ENCODE measurements around the gene MISP3. TPM values are rescaled to one million over a fixed set of nuclear protein-coding genes. Genes with fewer than 3 reads are reported as not detected.

MISP3 gene
- total and polyA plus RNA-seq, 2 donors = 0.94 to 2.9 TPM

DNA sequence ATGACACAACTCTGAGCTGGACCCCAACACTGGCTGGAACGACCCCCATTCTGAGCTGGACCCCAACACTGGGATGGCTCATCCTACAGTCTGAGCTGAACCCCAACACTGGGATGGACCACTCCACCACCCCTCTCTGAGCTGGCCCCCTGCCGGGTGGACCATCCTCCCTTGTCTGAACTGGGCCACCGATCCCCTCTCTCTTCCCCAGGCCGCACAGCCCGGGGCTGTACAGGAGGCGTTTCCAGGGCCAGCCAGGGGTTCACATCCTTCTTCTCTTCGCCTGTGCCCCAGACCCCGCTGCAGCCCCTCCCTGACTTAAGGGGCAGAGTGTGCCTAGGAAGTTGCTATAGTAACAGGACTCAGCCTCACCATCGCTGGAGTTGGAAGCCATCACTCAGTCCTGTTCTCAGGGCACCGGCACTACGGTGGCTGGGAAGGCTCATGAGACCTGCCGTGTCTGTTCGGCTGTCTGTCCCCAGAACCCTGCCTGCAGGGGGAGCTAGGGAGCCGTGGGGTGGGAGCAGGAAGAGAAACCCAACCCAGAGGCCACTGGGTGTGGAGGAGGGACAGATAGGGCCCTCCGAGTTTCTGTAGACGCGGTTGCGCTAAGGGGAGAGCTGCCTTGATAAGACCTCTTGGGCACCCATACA is 41.3 kb downstream of the MISP3 start:
- H3K9me3 ChIP-seq (ENCODE audit: control insufficient read depth in 2 of 2, insufficient read depth in 1 of 2, low read length in 1 of 2) = no peaks in the 10 kb centered on the region
- no peak overlapping the region for H3K27ac ChIP-seq (ENCODE audit: low read depth in 1 of 2, low read length in 1 of 2)
- DNase-seq (ENCODE audit: low read depth in 6 of 9, low spot score in 9 of 9) = no peak
- 97% methylated on average over 18 of the region's 18 CpGs for WGBS
- H3K4me1 ChIP-seq (ENCODE audit: control insufficient read depth in 2 of 2, insufficient read depth in 2 of 2, low read length in 2 of 2) = peaks cover 11 to 62% of the 10 kb centered on the region in 2 donors
- H3K4me3 ChIP-seq (ENCODE audit: low read length in 2 of 2) = no peak overlapping the region
- no peaks in the 10 kb centered on the region for H3K27me3 ChIP-seq (ENCODE audit: control insufficient read depth in 2 of 2, insufficient read depth in 1 of 2, low read length in 1 of 2)
- H3K36me3 ChIP-seq (ENCODE audit: control insufficient read depth in 2 of 2, insufficient read depth in 2 of 2, low read length in 1 of 2) = peaks cover 0 to 3% of the 10 kb centered on the region in 2 donors

DNA sequence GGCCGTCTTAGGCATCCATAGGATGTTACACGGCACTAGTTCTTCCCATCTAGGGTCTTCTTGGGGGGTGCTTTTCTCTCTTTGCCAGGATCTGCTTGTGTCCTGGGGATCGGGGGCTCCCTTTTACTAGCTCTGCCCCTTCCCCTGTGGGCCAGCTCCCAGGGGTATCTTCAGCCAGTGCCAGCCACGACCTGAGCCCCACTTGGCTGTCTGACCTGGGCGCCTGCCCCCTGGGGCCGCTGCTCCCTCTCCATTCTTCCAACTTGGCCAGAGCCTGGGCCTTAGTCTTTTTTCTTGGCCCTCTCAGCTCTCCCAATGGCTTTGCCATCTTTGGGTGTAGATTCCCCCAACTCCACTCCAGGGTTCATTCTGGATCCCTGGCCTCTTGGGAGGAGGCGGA is 41.9 kb downstream of the MISP3 start:
- Histone ChIP-seq H3K4me3 (ENCODE audit: low read length in 2 of 2) (no peak overlapping the region), H3K27me3 (ENCODE audit: control insufficient read depth in 2 of 2, insufficient read depth in 1 of 2, low read length in 1 of 2) (no peaks in the 10 kb centered on the region), H3K9me3 (ENCODE audit: control insufficient read depth in 2 of 2, insufficient read depth in 1 of 2, low read length in 1 of 2) (no peaks in the 10 kb centered on the region), H3K4me1 (ENCODE audit: control insufficient read depth in 2 of 2, insufficient read depth in 2 of 2, low read length in 2 of 2) (peaks cover 11 to 63% of the 10 kb centered on the region in 2 donors), H3K27ac (ENCODE audit: low read depth in 1 of 2, low read length in 1 of 2) (peak overlapping the region in 1 of 2 donors; percentile 9), H3K36me3 (ENCODE audit: control insufficient read depth in 2 of 2, insufficient read depth in 2 of 2, low read length in 1 of 2) (peaks cover 0 to 3% of the 10 kb centered on the region in 2 donors)
- WGBS = 96% methylated on average over 7 of the region's 7 CpGs
- DNase-seq (ENCODE audit: low read depth in 6 of 9, low spot score in 9 of 9) = no peak

DNA sequence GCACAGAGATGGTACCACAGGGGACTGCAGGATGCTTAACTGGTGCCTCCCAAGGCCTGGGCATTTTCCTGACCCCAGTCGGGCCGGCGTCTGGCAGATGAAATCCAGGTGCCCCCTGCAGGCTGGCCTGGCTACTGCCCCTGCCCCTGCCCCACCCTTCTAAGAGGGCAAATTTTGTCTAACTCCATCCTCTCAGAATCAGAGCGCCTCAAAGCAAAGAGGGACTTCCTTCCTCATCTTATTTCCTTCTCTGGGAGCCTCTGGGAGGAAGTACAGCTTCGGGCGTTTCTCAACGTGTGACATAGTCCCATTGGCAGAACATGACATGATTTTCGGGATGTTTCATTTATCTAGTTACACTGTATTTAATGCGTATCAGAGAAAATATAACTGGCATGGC is 42.3 kb downstream of the MISP3 start:
- H3K27ac ChIP-seq (ENCODE audit: low read depth in 1 of 2, low read length in 1 of 2) = peak overlapping the region in 1 of 2 donors; percentile 9
- H3K9me3 ChIP-seq (ENCODE audit: control insufficient read depth in 2 of 2, insufficient read depth in 1 of 2, low read length in 1 of 2) = no peaks in the 10 kb centered on the region
- no peaks in the 10 kb centered on the region for H3K27me3 ChIP-seq (ENCODE audit: control insufficient read depth in 2 of 2, insufficient read depth in 1 of 2, low read length in 1 of 2)
- 30% methylated on average over 9 of the region's 9 CpGs for WGBS
- peaks cover 11 to 63% of the 10 kb centered on the region in 2 donors for H3K4me1 ChIP-seq (ENCODE audit: control insufficient read depth in 2 of 2, insufficient read depth in 2 of 2, low read length in 2 of 2)
- peaks cover 0 to 3% of the 10 kb centered on the region in 2 donors for H3K36me3 ChIP-seq (ENCODE audit: control insufficient read depth in 2 of 2, insufficient read depth in 2 of 2, low read length in 1 of 2)
- no peak overlapping the region for H3K4me3 ChIP-seq (ENCODE audit: low read length in 2 of 2)
- DNase-seq (ENCODE audit: low read depth in 6 of 9, low spot score in 9 of 9) = no peak

DNA sequence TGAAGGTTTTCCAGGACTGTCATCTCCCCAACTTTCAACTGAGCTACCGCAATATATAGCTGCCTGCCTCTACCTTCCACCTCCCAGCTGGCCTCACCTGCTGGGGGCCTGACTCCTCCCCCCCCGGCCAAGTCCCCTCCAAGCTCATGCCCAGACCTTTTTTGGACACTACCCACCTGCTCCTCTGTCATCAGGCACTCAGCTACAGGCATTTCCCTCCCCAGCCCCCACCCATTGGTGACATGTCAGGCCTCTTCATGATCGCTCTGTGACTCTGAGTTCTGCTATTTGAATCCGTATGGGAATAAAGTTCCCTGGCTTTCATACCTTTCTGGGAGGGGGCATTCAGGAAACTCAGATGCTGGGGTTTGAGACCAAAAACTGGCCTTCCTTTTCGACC is 43.2 kb downstream of the MISP3 start:
- Histone ChIP-seq H3K4me1 (ENCODE audit: control insufficient read depth in 2 of 2, insufficient read depth in 2 of 2, low read length in 2 of 2) (peaks cover 11 to 63% of the 10 kb centered on the region in 2 donors), H3K36me3 (ENCODE audit: control insufficient read depth in 2 of 2, insufficient read depth in 2 of 2, low read length in 1 of 2) (peaks cover 0 to 3% of the 10 kb centered on the region in 2 donors), H3K27ac (ENCODE audit: low read depth in 1 of 2, low read length in 1 of 2) (no peak overlapping the region), H3K27me3 (ENCODE audit: control insufficient read depth in 2 of 2, insufficient read depth in 1 of 2, low read length in 1 of 2) (no peaks in the 10 kb centered on the region), H3K9me3 (ENCODE audit: control insufficient read depth in 2 of 2, insufficient read depth in 1 of 2, low read length in 1 of 2) (no peaks in the 10 kb centered on the region), H3K4me3 (ENCODE audit: low read length in 2 of 2) (no peak overlapping the region)
- no peak for DNase-seq (ENCODE audit: low read depth in 6 of 9, low spot score in 9 of 9)
- 96% methylated on average over 5 of the region's 5 CpGs for WGBS

DNA sequence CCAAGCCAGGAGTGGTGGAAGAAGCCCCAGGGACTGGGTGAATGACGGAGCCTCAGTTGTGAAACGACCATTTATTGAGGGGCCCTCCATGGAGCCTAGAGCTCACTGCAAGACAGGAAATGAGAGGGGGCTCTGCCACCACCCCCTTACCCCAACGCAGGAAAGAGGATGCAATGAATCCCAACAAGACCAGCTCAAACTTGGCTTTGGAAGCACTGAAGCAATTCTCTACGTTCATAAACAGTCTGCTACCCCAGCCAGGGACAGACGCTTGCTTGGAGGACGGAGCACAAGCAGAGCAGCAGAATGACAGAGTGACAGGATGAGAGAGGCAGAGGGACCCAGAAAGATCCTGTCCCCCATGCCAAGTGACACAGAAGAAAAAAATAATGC is 43.9 kb downstream of the MISP3 start:
- peaks cover 11 to 62% of the 10 kb centered on the region in 2 donors for H3K4me1 ChIP-seq (ENCODE audit: control insufficient read depth in 2 of 2, insufficient read depth in 2 of 2, low read length in 2 of 2)
- no peaks in the 10 kb centered on the region for H3K27me3 ChIP-seq (ENCODE audit: control insufficient read depth in 2 of 2, insufficient read depth in 1 of 2, low read length in 1 of 2)
- 47% methylated on average over 6 of the region's 6 CpGs for WGBS
- DNase-seq (ENCODE audit: low read depth in 6 of 9, low spot score in 9 of 9) = no peak
- no peak overlapping the region for H3K27ac ChIP-seq (ENCODE audit: low read depth in 1 of 2, low read length in 1 of 2)
- H3K4me3 ChIP-seq (ENCODE audit: low read length in 2 of 2) = peak overlapping the region; percentile 77 to 85
- H3K9me3 ChIP-seq (ENCODE audit: control insufficient read depth in 2 of 2, insufficient read depth in 1 of 2, low read length in 1 of 2) = no peaks in the 10 kb centered on the region
- H3K36me3 ChIP-seq (ENCODE audit: control insufficient read depth in 2 of 2, insufficient read depth in 2 of 2, low read length in 1 of 2) = peaks cover 3 to 6% of the 10 kb centered on the region in 2 donors

DNA sequence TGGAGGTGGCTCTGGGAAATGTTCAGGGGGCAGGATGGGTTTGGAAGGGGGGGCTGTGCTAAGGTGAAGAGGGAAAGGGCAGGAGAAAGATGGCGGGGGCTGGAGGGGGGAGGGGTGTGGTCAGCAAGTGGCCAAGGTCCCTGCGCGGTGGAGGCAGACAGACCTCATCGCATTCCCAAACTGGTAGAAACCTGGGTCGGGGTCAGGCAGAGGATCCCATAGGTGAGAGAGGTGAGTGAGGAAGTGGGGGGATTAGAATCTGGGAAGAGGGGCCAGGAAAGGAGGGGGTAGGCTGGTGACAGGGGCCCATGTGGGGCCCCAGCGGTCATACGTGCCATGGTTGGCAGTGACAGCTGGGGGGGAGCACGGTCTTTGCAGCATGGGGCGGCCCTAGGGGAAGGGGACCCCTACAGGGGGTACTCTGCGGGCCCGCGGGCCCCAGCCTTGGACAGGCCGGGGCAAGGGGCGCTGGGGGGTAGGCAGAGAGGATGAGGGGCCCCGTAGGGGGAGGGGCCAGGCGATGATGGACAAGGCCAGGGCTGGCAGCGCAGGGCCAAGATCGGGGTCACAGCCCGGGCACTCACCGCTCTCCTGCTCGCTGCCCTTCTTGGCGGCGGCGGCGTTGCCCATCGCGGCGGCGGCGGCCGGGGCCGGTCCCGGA is 44.5 kb downstream of the MISP3 start:
- 2% methylated on average over 33 of the region's 33 CpGs for WGBS
- peaks cover 11 to 57% of the 10 kb centered on the region in 2 donors for H3K4me1 ChIP-seq (ENCODE audit: control insufficient read depth in 2 of 2, insufficient read depth in 2 of 2, low read length in 2 of 2)
- peak in 1 of 9 donors; percentile 33 for DNase-seq (ENCODE audit: low read depth in 6 of 9, low spot score in 9 of 9)
- peaks cover 3 to 8% of the 10 kb centered on the region in 2 donors for H3K36me3 ChIP-seq (ENCODE audit: control insufficient read depth in 2 of 2, insufficient read depth in 2 of 2, low read length in 1 of 2)
- H3K27ac ChIP-seq (ENCODE audit: low read depth in 1 of 2, low read length in 1 of 2) = no peak overlapping the region
- no peaks in the 10 kb centered on the region for H3K9me3 ChIP-seq (ENCODE audit: control insufficient read depth in 2 of 2, insufficient read depth in 1 of 2, low read length in 1 of 2)
- no peaks in the 10 kb centered on the region for H3K27me3 ChIP-seq (ENCODE audit: control insufficient read depth in 2 of 2, insufficient read depth in 1 of 2, low read length in 1 of 2)
- H3K4me3 ChIP-seq (ENCODE audit: low read length in 2 of 2) = peak overlapping the region; percentile 77 to 85

DNA sequence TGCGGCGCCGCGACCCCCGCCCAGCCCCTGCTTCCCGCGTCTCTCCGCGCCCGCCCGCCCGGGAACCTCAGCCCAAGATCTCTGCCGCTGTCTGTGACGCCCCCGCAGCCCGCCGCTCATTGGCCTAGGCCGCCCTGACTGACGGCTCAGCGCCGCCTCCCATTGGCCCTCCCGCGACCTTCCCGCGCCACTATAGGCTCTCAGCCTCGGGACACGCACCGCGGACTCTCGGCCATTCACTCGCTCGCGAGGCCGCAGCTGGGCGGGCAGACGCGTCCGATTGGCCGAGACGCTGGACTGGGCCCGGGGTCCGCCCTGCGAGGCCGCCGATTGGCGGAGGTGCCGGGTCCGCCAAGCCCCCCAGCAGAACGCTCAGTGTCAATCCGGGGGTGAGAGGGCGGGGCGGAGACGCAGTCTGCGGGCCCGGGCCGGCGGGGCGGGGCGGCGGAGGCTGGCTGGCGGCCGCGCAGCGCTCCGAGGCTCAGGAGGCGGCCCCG is 45.1 kb downstream of the MISP3 start, which contains the start of gene PRKACA:
TSS of gene PRKACA (minus strand) at position 95 of the 497 bp plus-strand sequence. CDS start 215 bp downstream, outside the sequence.
- H3K4me1 ChIP-seq (ENCODE audit: control insufficient read depth in 2 of 2, insufficient read depth in 2 of 2, low read length in 2 of 2) = peaks cover 11 to 50% of the 10 kb centered on the region in 2 donors
- H3K4me3 ChIP-seq (ENCODE audit: low read length in 2 of 2) = peak within 1 kb of the TSS; percentile 77 to 85

DNA sequence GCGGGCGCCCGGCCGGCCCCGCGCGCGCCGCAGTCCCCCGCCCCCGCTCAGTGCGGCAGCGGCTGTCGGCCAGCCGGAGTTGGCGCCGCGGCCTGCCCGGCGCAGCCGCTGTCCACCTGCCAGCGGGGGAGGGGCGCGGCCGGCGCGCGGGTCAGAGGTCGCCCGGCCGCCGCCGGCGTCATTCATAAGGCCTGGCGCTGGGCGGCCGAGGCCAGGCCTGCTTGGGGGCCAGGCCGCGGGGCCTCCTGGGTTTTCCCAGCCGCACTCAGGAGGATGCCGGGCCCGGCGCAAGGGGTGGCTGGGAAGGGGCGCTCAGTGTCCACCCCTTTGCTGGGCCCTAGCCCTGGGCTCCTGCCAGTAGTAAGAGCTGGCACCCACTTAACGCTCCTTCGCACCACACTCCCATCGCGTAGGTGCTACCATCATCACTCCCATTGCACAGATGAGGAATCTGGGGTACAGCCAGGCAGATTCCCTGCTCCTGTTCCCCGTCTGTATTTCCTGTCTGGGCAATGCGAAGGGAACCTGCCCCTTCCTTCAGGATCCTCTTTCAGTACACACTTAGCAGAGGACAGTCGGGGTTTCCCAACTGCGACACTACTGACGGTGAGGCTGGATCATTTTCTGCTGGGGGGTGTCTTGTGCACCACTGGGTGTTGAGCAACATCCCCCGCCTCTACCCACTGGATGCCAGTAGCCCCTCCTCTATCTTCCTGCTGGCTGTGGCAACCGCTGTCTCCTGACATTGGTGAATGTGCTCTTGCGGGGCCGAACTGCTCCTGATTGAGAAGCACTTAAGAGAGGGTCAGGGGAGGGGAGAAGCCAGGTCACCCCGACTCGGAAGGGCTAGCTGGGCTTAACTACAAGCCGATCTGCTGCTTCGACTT is 45.8 kb downstream of the MISP3 start:
- peaks cover 11 to 43% of the 10 kb centered on the region in 2 donors for H3K4me1 ChIP-seq (ENCODE audit: control insufficient read depth in 2 of 2, insufficient read depth in 2 of 2, low read length in 2 of 2)
- H3K9me3 ChIP-seq (ENCODE audit: control insufficient read depth in 2 of 2, insufficient read depth in 1 of 2, low read length in 1 of 2) = no peaks in the 10 kb centered on the region
- peak overlapping the region; percentile 50 to 85 for H3K4me3 ChIP-seq (ENCODE audit: low read length in 2 of 2)
- DNase-seq (ENCODE audit: low read depth in 6 of 9, low spot score in 9 of 9) = peak in 5 of 9 donors; percentile 21 to 73 (median 37)
- H3K36me3 ChIP-seq (ENCODE audit: control insufficient read depth in 2 of 2, insufficient read depth in 2 of 2, low read length in 1 of 2) = peaks cover 10 to 17% of the 10 kb centered on the region in 2 donors
- H3K27me3 ChIP-seq (ENCODE audit: control insufficient read depth in 2 of 2, insufficient read depth in 1 of 2, low read length in 1 of 2) = no peaks in the 10 kb centered on the region
- 2% methylated on average over 61 of the region's 61 CpGs for WGBS
- H3K27ac ChIP-seq (ENCODE audit: low read depth in 1 of 2, low read length in 1 of 2) = peak overlapping the region; percentile 34 to 90

More for the DNA sequence above, 45.1 kb downstream of the MISP3 start, which contains the start of gene PRKACA:
- WGBS = under 1% methylated on average over 67 of the region's 67 CpGs
- H3K27ac ChIP-seq (ENCODE audit: low read depth in 1 of 2, low read length in 1 of 2) = peak within 1 kb of the TSS; percentile 34 to 90
- peaks cover 6 to 12% of the 10 kb centered on the region in 2 donors for H3K36me3 ChIP-seq (ENCODE audit: control insufficient read depth in 2 of 2, insufficient read depth in 2 of 2, low read length in 1 of 2)
- no peaks in the 10 kb centered on the region for H3K27me3 ChIP-seq (ENCODE audit: control insufficient read depth in 2 of 2, insufficient read depth in 1 of 2, low read length in 1 of 2)
- DNase-seq (ENCODE audit: low read depth in 6 of 9, low spot score in 9 of 9) = peak; percentile 89 to 99 (median 97)
- no peaks in the 10 kb centered on the region for H3K9me3 ChIP-seq (ENCODE audit: control insufficient read depth in 2 of 2, insufficient read depth in 1 of 2, low read length in 1 of 2)

Data from thymus (tissue), 11 donors.